Colonic mucosa (tissue), 2 donors: ENCODE measurements around the gene KHDC1L. TPM values are rescaled to one million over a fixed set of nuclear protein-coding genes. Genes with fewer than 3 reads are reported as not detected.

Experiments
- total RNA-seq, 2 donors: library from RNA; stranded (reverse); fragmentation: NEBNext Ultra II Directional in 1 of 2; extraction: Animal tissue kit (Norgen Biotek cat#: 25700) in 1 of 2; gene quantifications; one replicate each; pipeline ENCODE4 v1.2.1, GENCODE V29; 2021
- donor health status: DM: no; HTN: no; CAD: no.
- donor health status: DM: no; HTN: no; CAD: no.

KHDC1L gene
- total RNA-seq, 2 donors from 2014 or later: not detected

Other genes starting within 250 kb of the KHDC1L start
- gene KHDC1, start 37.7 kb upstream of the KHDC1L start, total RNA-seq: 1 to 10 TPM in 1 of 2 donors, under 1 TPM in 1; 0.69 to 1.8 TPM
- not detected for gene DPPA5, start 128.8 kb upstream of the KHDC1L start, total RNA-seq
- gene KHDC3L, start 137.2 kb upstream of the KHDC1L start, total RNA-seq: not detected
- gene OOEP, start 144.4 kb upstream of the KHDC1L start, total RNA-seq: not detected
- under 1 TPM in 1 of 2 donors, not detected in 1; 0.16 TPM for gene DDX43, start 169.3 kb upstream of the KHDC1L start, total RNA-seq
- gene CGAS, start 226.8 kb upstream of the KHDC1L start, total RNA-seq: 1 to 10 TPM; 4.1 to 5.6 TPM
- gene MTO1, start 236.2 kb upstream of the KHDC1L start, total RNA-seq: 10 to 100 TPM; 25.5 to 29.2 TPM